ENCODE data around the gene COLQ. TPM values are rescaled to one million over a fixed set of nuclear protein-coding genes. Genes with fewer than 3 reads are reported as not detected.

The COLQ gene
- polyA plus RNA-seq, 1 experiment: 1.6 TPM

DNA sequence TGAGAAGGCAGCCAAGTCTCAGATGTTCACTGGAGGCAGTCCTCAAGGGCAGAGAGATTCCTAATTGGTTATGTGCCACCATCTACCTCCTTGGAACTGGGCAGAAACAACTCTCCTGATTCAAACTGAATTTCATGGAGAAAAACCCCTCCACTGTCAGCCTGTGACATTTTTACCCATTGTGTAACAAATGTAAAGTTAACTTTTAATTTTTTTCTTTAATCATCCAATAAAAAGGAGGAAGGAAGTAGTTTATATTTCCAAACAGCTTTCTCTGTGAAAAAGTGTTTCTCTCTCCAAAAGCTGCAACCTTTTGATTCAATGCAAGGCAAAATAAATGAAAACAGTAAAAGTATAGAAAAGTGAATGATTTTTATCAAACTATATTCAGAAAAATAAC, 510 bp upstream of the COLQ start:
- ChIA-PET POLR2A (no interaction called here), CTCF (no interaction called here)
- no peak for DNase-seq (ENCODE audit: low read depth)
- Histone ChIP-seq H3K4me3 (ENCODE audit: low read depth, low read length) (no peak overlapping the region), H3K36me3 (ENCODE audit: control insufficient read depth, insufficient read depth, low read length) (no peaks in the 10 kb centered on the region), H3K27me3 (ENCODE audit: control insufficient read depth, insufficient read depth, low read length) (peaks cover 2% of the 10 kb centered on the region; the same call in 1 of the 2 replicates)
- TF ChIP-seq, protein P1, sequence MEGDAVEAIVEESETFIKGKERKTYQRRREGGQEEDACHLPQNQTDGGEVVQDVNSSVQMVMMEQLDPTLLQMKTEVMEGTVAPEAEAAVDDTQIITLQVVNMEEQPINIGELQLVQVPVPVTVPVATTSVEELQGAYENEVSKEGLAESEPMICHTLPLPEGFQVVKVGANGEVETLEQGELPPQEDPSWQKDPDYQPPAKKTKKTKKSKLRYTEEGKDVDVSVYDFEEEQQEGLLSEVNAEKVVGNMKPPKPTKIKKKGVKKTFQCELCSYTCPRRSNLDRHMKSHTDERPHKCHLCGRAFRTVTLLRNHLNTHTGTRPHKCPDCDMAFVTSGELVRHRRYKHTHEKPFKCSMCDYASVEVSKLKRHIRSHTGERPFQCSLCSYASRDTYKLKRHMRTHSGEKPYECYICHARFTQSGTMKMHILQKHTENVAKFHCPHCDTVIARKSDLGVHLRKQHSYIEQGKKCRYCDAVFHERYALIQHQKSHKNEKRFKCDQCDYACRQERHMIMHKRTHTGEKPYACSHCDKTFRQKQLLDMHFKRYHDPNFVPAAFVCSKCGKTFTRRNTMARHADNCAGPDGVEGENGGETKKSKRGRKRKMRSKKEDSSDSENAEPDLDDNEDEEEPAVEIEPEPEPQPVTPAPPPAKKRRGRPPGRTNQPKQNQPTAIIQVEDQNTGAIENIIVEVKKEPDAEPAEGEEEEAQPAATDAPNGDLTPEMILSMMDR (IDR thresholded peaks at IDR 0.05; ENCODE audit: insufficient read depth, low read depth, low read length): no peak

DNA sequence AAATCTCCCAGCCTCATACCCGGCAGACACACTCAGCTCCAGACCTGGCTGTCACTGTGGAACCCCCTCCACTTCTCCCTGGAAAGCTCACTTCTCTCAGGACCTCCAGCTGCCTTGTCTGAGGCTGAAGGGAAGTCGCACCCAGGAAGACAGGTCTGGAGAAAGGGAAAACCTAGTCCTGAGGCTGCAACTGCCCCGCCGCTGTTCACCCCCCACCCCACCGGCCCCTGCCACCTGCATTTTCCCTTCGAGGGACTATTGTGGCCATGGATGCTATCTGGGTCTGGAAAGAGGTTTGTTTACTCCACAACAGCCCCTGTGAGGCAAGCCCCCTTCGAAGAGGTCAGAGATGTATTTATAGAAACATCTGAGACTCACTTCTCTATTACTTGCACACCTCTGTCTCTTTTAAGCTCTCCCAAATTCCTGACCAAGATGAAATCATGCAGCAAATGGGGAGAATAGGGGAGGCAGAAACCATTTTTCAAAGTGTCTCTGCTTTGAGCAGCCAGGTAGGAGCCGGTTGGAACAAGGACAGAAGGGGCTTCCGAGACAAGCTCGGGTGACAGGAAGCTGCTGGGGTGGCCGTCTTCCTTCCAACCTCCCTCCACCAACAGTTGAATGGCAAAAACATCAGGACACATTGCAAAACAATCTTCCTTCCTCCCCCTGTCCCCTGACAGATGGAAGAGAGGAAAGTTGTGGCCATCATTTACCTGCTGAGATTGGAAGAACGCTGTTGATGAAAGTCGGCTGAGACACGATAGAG, 518 bp downstream of the COLQ start:
- no peak overlapping the region for H3K4me3 ChIP-seq (ENCODE audit: low read depth, low read length)
- DNase-seq (ENCODE audit: low read depth): no peak
- POLR2A ChIA-PET: no interaction called here
- TF ChIP-seq, protein P1 (IDR thresholded peaks at IDR 0.05; ENCODE audit: insufficient read depth, low read depth, low read length): no peak
- CTCF ChIA-PET: interaction anchor here (0.7 kb wide), 1 partner anchor 81 kb away, joined by 3 read pairs; no protein-coding TSS in a partner anchor
- no peaks in the 10 kb centered on the region for H3K36me3 ChIP-seq (ENCODE audit: control insufficient read depth, insufficient read depth, low read length)
- peaks cover 2% of the 10 kb centered on the region; the same call in 1 of the 2 replicates for H3K27me3 ChIP-seq (ENCODE audit: control insufficient read depth, insufficient read depth, low read length)

DNA sequence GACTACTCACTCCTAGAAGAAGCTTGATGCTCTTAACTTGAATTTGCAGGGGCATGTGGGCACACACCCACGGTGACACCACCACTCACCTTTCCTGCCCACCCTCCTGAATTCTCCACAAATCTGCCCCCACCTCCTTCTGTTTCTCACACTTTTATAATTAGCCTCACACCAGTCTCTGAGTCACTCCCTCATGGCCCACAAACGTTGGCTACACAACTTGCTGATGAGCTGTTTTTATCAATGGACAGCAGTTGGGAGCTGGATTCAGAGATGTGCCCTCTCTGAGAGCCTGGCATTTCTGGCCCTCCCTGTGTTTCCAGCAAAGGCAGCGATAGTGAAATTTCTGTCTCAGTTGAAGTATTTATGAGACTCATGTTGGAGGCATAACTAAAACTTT, 1.3 kb downstream of the COLQ start:
- Histone ChIP-seq H3K4me3 (ENCODE audit: low read depth, low read length) (no peak overlapping the region), H3K36me3 (ENCODE audit: control insufficient read depth, insufficient read depth, low read length) (no peaks in the 10 kb centered on the region), H3K27me3 (ENCODE audit: control insufficient read depth, insufficient read depth, low read length) (peaks cover 2% of the 10 kb centered on the region; the same call in 1 of the 2 replicates)
- ChIA-PET CTCF (interaction anchor here (0.8 kb wide), 1 partner anchor 8 kb away, joined by 3 read pairs; no protein-coding TSS in a partner anchor), POLR2A (interaction anchor here (0.5 kb wide), 1 partner anchor 339 kb away, joined by 3 read pairs; no protein-coding TSS in a partner anchor)
- DNase-seq (ENCODE audit: low read depth): no peak
- TF ChIP-seq, protein P1 (IDR thresholded peaks at IDR 0.05; ENCODE audit: insufficient read depth, low read depth, low read length): no peak

DNA sequence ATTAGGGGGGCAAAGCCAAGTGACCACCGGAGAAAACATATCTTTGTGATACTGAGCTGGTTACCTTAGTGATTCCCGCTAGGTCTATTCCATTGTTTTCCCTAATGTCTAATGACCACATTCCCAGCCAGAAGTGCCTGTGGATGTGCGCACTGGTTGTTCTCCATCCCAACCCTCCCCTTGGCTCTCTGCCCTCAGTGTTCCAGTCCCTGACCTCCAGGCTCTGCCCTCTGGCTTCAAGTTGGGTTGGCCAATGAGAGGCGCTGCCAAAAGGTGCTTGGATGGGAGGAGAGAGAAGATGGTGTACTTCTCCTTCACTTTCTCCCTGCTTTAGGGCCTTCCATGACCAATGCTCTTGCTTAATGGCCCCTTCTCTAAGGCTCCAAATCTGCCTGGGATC, 2.4 kb downstream of the COLQ start:
- DNase-seq (ENCODE audit: low read depth): no peak
- no peaks in the 10 kb centered on the region for H3K36me3 ChIP-seq (ENCODE audit: control insufficient read depth, insufficient read depth, low read length)
- H3K27me3 ChIP-seq (ENCODE audit: control insufficient read depth, insufficient read depth, low read length): peaks cover 2% of the 10 kb centered on the region; the same call in 1 of the 2 replicates
- CTCF ChIA-PET: interaction anchor here (0.8 to 1.2 kb wide), 2 partner anchors 9 to 19 kb away, joined by 3 to 4 read pairs; no protein-coding TSS in a partner anchor
- POLR2A ChIA-PET: no interaction called here
- no peak overlapping the region for H3K4me3 ChIP-seq (ENCODE audit: low read depth, low read length)
- TF ChIP-seq, protein P1 (IDR thresholded peaks at IDR 0.05; ENCODE audit: insufficient read depth, low read depth, low read length): no peak

DNA sequence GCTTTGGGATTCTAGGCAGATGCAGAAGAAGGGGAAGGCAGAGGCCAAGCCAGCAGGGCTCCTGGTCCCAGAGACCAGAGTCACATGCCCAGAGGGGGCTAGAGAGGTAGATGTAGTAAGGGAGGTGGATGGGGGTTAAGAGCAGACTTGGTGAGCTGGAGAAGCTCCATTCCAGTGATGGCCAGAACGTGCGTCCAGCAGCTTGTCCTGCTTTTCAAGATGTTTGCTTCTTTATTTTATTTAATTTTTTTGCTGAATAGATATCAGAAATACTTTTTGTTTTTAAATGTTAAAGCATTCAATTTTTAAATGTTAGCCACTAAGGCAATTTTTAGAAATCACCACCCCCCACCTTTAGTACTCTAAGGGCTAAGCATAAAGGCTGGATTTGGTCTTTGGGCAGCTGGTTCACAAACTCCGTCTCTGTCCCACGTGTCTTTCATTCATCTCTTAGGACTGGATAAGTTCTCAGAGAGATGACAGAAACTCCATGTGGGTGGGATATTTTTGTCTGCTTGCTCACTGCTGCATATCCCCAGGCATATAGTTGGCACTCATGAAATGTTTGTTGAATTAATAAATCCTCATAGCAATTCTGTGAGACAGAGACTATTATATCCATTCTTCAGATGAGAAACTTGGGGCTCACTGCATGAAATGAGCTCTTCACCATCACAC, 6.7 kb downstream of the COLQ start:
- POLR2A ChIA-PET: no interaction called here
- TF ChIP-seq, protein P1 (IDR thresholded peaks at IDR 0.05; ENCODE audit: insufficient read depth, low read depth, low read length): no peak
- Histone ChIP-seq H3K27me3 (ENCODE audit: control insufficient read depth, insufficient read depth, low read length) (peaks cover 4% of the 10 kb centered on the region; the same call in 1 of the 2 replicates), H3K4me3 (ENCODE audit: low read depth, low read length) (no peak overlapping the region), H3K36me3 (ENCODE audit: control insufficient read depth, insufficient read depth, low read length) (no peaks in the 10 kb centered on the region)
- CTCF ChIA-PET: interaction anchor here (1.0 kb wide), 1 partner anchor 11 kb away, joined by 4 read pairs; no protein-coding TSS in a partner anchor
- no peak for DNase-seq (ENCODE audit: low read depth)
